ENCODE results near the gene COPE. TPM values are rescaled to one million over a fixed set of nuclear protein-coding genes. Genes with fewer than 3 reads are reported as not detected.

Gene COPE
- total and polyA plus RNA-seq, 2 of the 8 experiments (the other 6 are each of a cell fraction or from before 2014, with no cell fraction given): 178 to 356 TPM

- Histone ChIP-seq H3K23me2 (ENCODE audit: low read depth, low read length) (peaks cover 10% of the 10 kb centered on the region; the same call in 1 of the 2 replicates), H3K56ac (replicated peaks; ENCODE audit: insufficient read length, low read depth, low read length) (no peak overlapping the region), H3K9me3 (ENCODE audit: insufficient read depth in 2 of 2, low read depth in 1 of 2, low read length in 1 of 2) (no peaks in the 10 kb centered on the region), H3K9ac (replicated peaks in 1 of 4; ENCODE audit: extremely low read depth in 1 of 4, low read depth in 3 of 4, low read length in 3 of 4) (no peak overlapping the region), H2BK120ac (replicated peaks; ENCODE audit: low read depth, low read length) (no peak overlapping the region), H2AK5ac (ENCODE audit: low read depth, low read length) (no peak overlapping the region), H3K4me2 (ENCODE audit: insufficient read depth in 1 of 2, low read depth in 2 of 2, low read length in 2 of 2) (no peak overlapping the region), H3K4me1 (replicated peaks in 1 of 4; ENCODE audit: control insufficient read depth in 3 of 4, insufficient read depth in 4 of 4, low read length in 3 of 4) (no peaks in the 10 kb centered on the region), H4K20me1 (replicated peaks in 1 of 2; ENCODE audit: control insufficient read depth in 1 of 2, insufficient read depth in 2 of 2, low read length in 2 of 2) (peaks cover 0 to 2% of the 10 kb centered on the region in 2 experiments), H2BK5ac (ENCODE audit: low read depth, low read length) (no peak overlapping the region), H3K27ac (ENCODE audit: low read depth, low read length) (no peak overlapping the region), H3K27me3 (replicated peaks in 1 of 4; ENCODE audit: control insufficient read depth in 3 of 4, extremely low read depth in 1 of 4, insufficient read depth in 3 of 4, low read length in 3 of 4) (no peaks in the 10 kb centered on the region), H4K8ac (ENCODE audit: extremely low read depth, insufficient read depth, low read length) (no peak overlapping the region), H3K4ac (replicated peaks; ENCODE audit: insufficient read length, low read depth, low read length) (no peak overlapping the region), H2BK15ac (ENCODE audit: low read length) (no peak overlapping the region), H3K18ac (ENCODE audit: extremely low read depth, low read length) (no peak overlapping the region), H3K79me1 (ENCODE audit: low read depth, low read length) (peaks cover 2% of the 10 kb centered on the region; the same call in 1 of the 2 replicates), H2BK20ac (ENCODE audit: low read length) (no peak overlapping the region), H2BK12ac (ENCODE audit: low read depth, low read length) (no peak overlapping the region), H3K36me3 (ENCODE audit: control insufficient read depth in 2 of 4, insufficient read depth in 4 of 4, low read length in 3 of 4) (0 out of 8 replicates have a peak, but pooled peaks cover 0 to 5% (median 0%) of the 10 kb centered on the region in 4 experiments), H3K14ac (ENCODE audit: insufficient read length) (no peak overlapping the region), H4K5ac (ENCODE audit: insufficient read length, low read depth, low read length) (no peak overlapping the region), H3K4me3 (ENCODE audit: extremely low read depth in 1 of 4, insufficient read depth in 2 of 4, low read depth in 3 of 4, low read length in 4 of 4) (no peak overlapping the region), H4K91ac (replicated peaks; ENCODE audit: insufficient read length, low read length) (no peak overlapping the region), H3K23ac (ENCODE audit: insufficient read length) (no peak overlapping the region), H3K79me2 (ENCODE audit: control insufficient read depth in 1 of 2, insufficient read depth in 2 of 2, low read length in 2 of 2) (no peaks in the 10 kb centered on the region), H2AFZ (ENCODE audit: low read length) (no peak overlapping the region)
- ChIA-PET POLR2A (ENCODE audit: partially characterized antibody) (interaction anchor here (0.6 to 2.3 kb wide), 6 partner anchors 8 to 59 kb away, joined by 3 to 11 read pairs (median 4); no protein-coding TSS in a partner anchor), CTCF (ENCODE audit: partially characterized antibody) (interaction anchor here (0.5 to 1.1 kb wide), 6 partner anchors 9 to 338 kb away, joined by 3 to 4 read pairs (median 3); no protein-coding TSS in a partner anchor)
- FAIRE-seq (no peak), DNase-seq (ENCODE audit: low read depth in 1 of 2, low spot score in 2 of 2) (no peak)
- TF ChIP-seq TAF7 (optimal IDR thresholded peaks at IDR 0.05; ENCODE audit: borderline replicate concordance, low read depth, low read length): no peak
- 90% methylated on average over 3 of the region's 3 CpGs; no CpG with 5 or more reads in 1 of the 2 experiments for WGBS, 2 experiments (ENCODE audit: extremely low coverage in 1 of 2, insufficient coverage in 1 of 2, insufficient read length in 1 of 2, insufficient replicate concordance in 2 of 2, low coverage in 1 of 2, low lambda C conversion rate in 2 of 2, missing lambda C conversion rate in 1 of 2)
Measured at GRCh38 chr19:18949858-18950257, 30.7 kb upstream of the COPE start.
